ENCODE results near the gene C2orf42. TPM values are rescaled to one million over a fixed set of nuclear protein-coding genes. Genes with fewer than 3 reads are reported as not detected.
"Not testable (repeated sequence)": the region's sequence is repeated elsewhere in the genome, so short reads cannot be mapped to it uniquely, and the experiment has no call there.

The C2orf42 gene
- polyA plus RNA-seq, 3 donors, result 3.0 to 5.5 (median 4.0) TPM

GRCh38 chr2:70233926-70234325, 43.1 kb upstream of the C2orf42 start:
- peaks cover 53 to 81% of the 10 kb centered on the region in 2 donors for H3K36me3 Mint-ChIP-seq
- intact Hi-C loops (cut with micrococcal nuclease), result no loop called here
- H3K9me3 ChIP-seq (replicated peaks in 1 of 2; ENCODE audit: control insufficient read depth in 1 of 2, insufficient read depth in 1 of 2, low read length in 2 of 2), result no peaks in the 10 kb centered on the region
- no peaks in the 10 kb centered on the region for H3K27me3 ChIP-seq (ENCODE audit: control insufficient read depth in 2 of 2, insufficient read depth in 2 of 2, low read length in 2 of 2)
- H3K79me2 ChIP-seq (ENCODE audit: insufficient read depth, low read length), result peaks cover 38% of the 10 kb centered on the region
- H3K4me1 ChIP-seq (ENCODE audit: control insufficient read depth in 1 of 2, insufficient read depth in 2 of 2, low read length in 2 of 2), result no peaks in the 10 kb centered on the region
- no peak overlapping the region for H2AFZ ChIP-seq (ENCODE audit: insufficient read depth, low read depth, low read length, poor library complexity, severe bottlenecking)
- no peak for TF ChIP-seq CTCF (IDR thresholded peaks at IDR 0.05)
- no peak overlapping the region for H3K4me3 Mint-ChIP-seq
- 100% methylated on average over 2 of the region's 3 CpGs for WGBS (ENCODE audit: insufficient coverage)
- H4K20me1 ChIP-seq (ENCODE audit: insufficient read depth, low read length), result peaks cover 44% of the 10 kb centered on the region
- no peaks in the 10 kb centered on the region for H3K4me1 Mint-ChIP-seq
- H3K9me3 Mint-ChIP-seq, result no peaks in the 10 kb centered on the region
- DNase-seq, result no peak
- no peak overlapping the region for H3K27ac Mint-ChIP-seq
- H3K4me2 ChIP-seq (replicated peaks; ENCODE audit: extremely low read depth, low read length, poor library complexity, severe bottlenecking), result no peak overlapping the region
- no peaks in the 10 kb centered on the region for H3K27me3 Mint-ChIP-seq (ENCODE audit: low read depth in 3 of 3)
- H3K4me3 ChIP-seq (replicated peaks in 1 of 3; ENCODE audit: low read depth in 2 of 3, low read length in 3 of 3), result no peak overlapping the region
- no peak overlapping the region for H3K9ac ChIP-seq (ENCODE audit: insufficient read depth, low read length, poor library complexity, severe bottlenecking)
- H3K27ac ChIP-seq (ENCODE audit: low read depth in 1 of 2, low read length in 2 of 2), result no peak overlapping the region
- H3K36me3 ChIP-seq (replicated peaks in 1 of 2; ENCODE audit: control insufficient read depth in 1 of 2, insufficient read depth in 2 of 2, low read length in 2 of 2), result peaks cover 68 to 92% of the 10 kb centered on the region in 2 donors

- peaks cover 9% of the 10 kb centered on the region for H4K20me1 ChIP-seq (ENCODE audit: insufficient read depth, low read length)
- H3K36me3 Mint-ChIP-seq, result peaks cover 65 to 84% of the 10 kb centered on the region in 2 donors
- H3K9ac ChIP-seq (ENCODE audit: insufficient read depth, low read length, poor library complexity, severe bottlenecking), result no peak overlapping the region
- no peaks in the 10 kb centered on the region for H3K9me3 Mint-ChIP-seq
- H3K4me2 ChIP-seq (replicated peaks; ENCODE audit: extremely low read depth, low read length, poor library complexity, severe bottlenecking), result no peak overlapping the region
- H3K27ac Mint-ChIP-seq, result peak overlapping the region in 1 of 7 donors; percentile 37
- no peak overlapping the region for H3K4me3 Mint-ChIP-seq
- no peak overlapping the region for H3K27ac ChIP-seq (ENCODE audit: low read depth in 1 of 2, low read length in 2 of 2)
- no peak overlapping the region for H3K4me3 ChIP-seq (replicated peaks in 1 of 3; ENCODE audit: low read depth in 2 of 3, low read length in 3 of 3)
- no peaks in the 10 kb centered on the region for H3K4me1 ChIP-seq (ENCODE audit: control insufficient read depth in 1 of 2, insufficient read depth in 2 of 2, low read length in 2 of 2)
- intact Hi-C loops (cut with micrococcal nuclease), result loop anchor here in 1 of 2 donors (10.0 kb wide), 1 partner anchor 52 kb away; no protein-coding TSS in a partner anchor
- H3K79me2 ChIP-seq (ENCODE audit: insufficient read depth, low read length), result peaks cover 5% of the 10 kb centered on the region
- no peaks in the 10 kb centered on the region for H3K27me3 ChIP-seq (ENCODE audit: control insufficient read depth in 2 of 2, insufficient read depth in 2 of 2, low read length in 2 of 2)
- H2AFZ ChIP-seq (ENCODE audit: insufficient read depth, low read depth, low read length, poor library complexity, severe bottlenecking), result no peak overlapping the region
- WGBS (ENCODE audit: insufficient coverage), result 100% methylated on average over 2 of the region's 2 CpGs
- H3K4me1 Mint-ChIP-seq, result no peaks in the 10 kb centered on the region
- DNase-seq, result no peak
- H3K9me3 ChIP-seq (replicated peaks in 1 of 2; ENCODE audit: control insufficient read depth in 1 of 2, insufficient read depth in 1 of 2, low read length in 2 of 2), result no peaks in the 10 kb centered on the region
- peaks cover 91 to 98% of the 10 kb centered on the region in 2 donors for H3K36me3 ChIP-seq (replicated peaks in 1 of 2; ENCODE audit: control insufficient read depth in 1 of 2, insufficient read depth in 2 of 2, low read length in 2 of 2)
- no peaks in the 10 kb centered on the region for H3K27me3 Mint-ChIP-seq (ENCODE audit: low read depth in 3 of 3)
- TF ChIP-seq CTCF (IDR thresholded peaks at IDR 0.05), result no peak
Observed at GRCh38 chr2:70226781-70227180, 36.0 kb upstream of the C2orf42 start.

- WGBS (ENCODE audit: insufficient coverage), result 93% methylated on average over 2 of the region's 3 CpGs
- not testable (repeated sequence) for H3K27me3 Mint-ChIP-seq (ENCODE audit: low read depth in 3 of 3)
Observed at GRCh38 chr2:70223305-70223704, 32.5 kb upstream of the C2orf42 start.

More at GRCh38 chr2:70223305-70223704, 32.5 kb upstream of the C2orf42 start:
- not testable (repeated sequence) for H3K79me2 ChIP-seq (ENCODE audit: insufficient read depth, low read length); H3K4me2 ChIP-seq (replicated peaks; ENCODE audit: extremely low read depth, low read length, poor library complexity, severe bottlenecking); H3K4me3 Mint-ChIP-seq; H4K20me1 ChIP-seq (ENCODE audit: insufficient read depth, low read length); H3K9ac ChIP-seq (ENCODE audit: insufficient read depth, low read length, poor library complexity, severe bottlenecking); H3K4me1 Mint-ChIP-seq; H3K27ac ChIP-seq (ENCODE audit: low read depth in 1 of 2, low read length in 2 of 2); H3K27me3 ChIP-seq (ENCODE audit: control insufficient read depth in 2 of 2, insufficient read depth in 2 of 2, low read length in 2 of 2); H3K9me3 Mint-ChIP-seq; H2AFZ ChIP-seq (ENCODE audit: insufficient read depth, low read depth, low read length, poor library complexity, severe bottlenecking); DNase-seq; H3K27ac Mint-ChIP-seq; H3K4me3 ChIP-seq (replicated peaks in 1 of 3; ENCODE audit: low read depth in 2 of 3, low read length in 3 of 3); H3K4me1 ChIP-seq (ENCODE audit: control insufficient read depth in 1 of 2, insufficient read depth in 2 of 2, low read length in 2 of 2); H3K9me3 ChIP-seq (replicated peaks in 1 of 2; ENCODE audit: control insufficient read depth in 1 of 2, insufficient read depth in 1 of 2, low read length in 2 of 2)
- peaks cover 95 to 98% of the 10 kb centered on the region in 2 donors for H3K36me3 ChIP-seq (replicated peaks in 1 of 2; ENCODE audit: control insufficient read depth in 1 of 2, insufficient read depth in 2 of 2, low read length in 2 of 2)
- intact Hi-C loops (cut with micrococcal nuclease), result loop anchor here in 1 of 2 donors (10.0 kb wide), 1 partner anchor 49 kb away; no protein-coding TSS in a partner anchor
- H3K36me3 Mint-ChIP-seq, result peaks cover 64 to 89% of the 10 kb centered on the region in 2 donors

All from CD14-positive monocyte (primary cell).